HG03469 (cell line): Measurements from ENCODE around the gene IER5.

Experiments used
- ATAC-seq: cut with Tn5 transposase; IDR thresholded peaks from one replicate; pipeline ENCODE4 v1.9.1; 2021; ENCODE audit warnings: mild to moderate bottlenecking, moderate library complexity, moderate number of reproducible peaks; ENCODE audit not compliant: unreplicated experiment

IER5 gene

GRCh38 chr1:181095763-181096184 is 7.3 kb downstream of the IER5 start:
- no peak for ATAC-seq

GRCh38 chr1:181097242-181097641 is 8.7 kb downstream of the IER5 start:
- ATAC-seq, result no peak

- ATAC-seq, result peak; percentile 60
Observed at GRCh38 chr1:181099152-181100014, 10.9 kb downstream of the IER5 start.

GRCh38 chr1:181100015-181100905 is 11.8 kb downstream of the IER5 start:
- ATAC-seq, result no peak

- no peak for ATAC-seq
Observed at GRCh38 chr1:181100934-181101333, 12.4 kb downstream of the IER5 start.

- no peak for ATAC-seq
Observed at GRCh38 chr1:181101581-181102226, 13.2 kb downstream of the IER5 start.

- no peak for ATAC-seq
Observed at GRCh38 chr1:181102841-181103240, 14.3 kb downstream of the IER5 start.

GRCh38 chr1:181103399-181103798 is 14.9 kb downstream of the IER5 start:
- ATAC-seq, result no peak

GRCh38 chr1:181104042-181104789 is 15.7 kb downstream of the IER5 start:
- no peak for ATAC-seq

GRCh38 chr1:181104790-181105133 is 16.3 kb downstream of the IER5 start:
- ATAC-seq, result no peak

- ATAC-seq, result peak; percentile 47
Observed at GRCh38 chr1:181105134-181106021, 16.9 kb downstream of the IER5 start.

- ATAC-seq, result no peak
Observed at GRCh38 chr1:181106022-181106312, 17.5 kb downstream of the IER5 start.

GRCh38 chr1:181106479-181106878 is 18.0 kb downstream of the IER5 start:
- no peak for ATAC-seq

GRCh38 chr1:181107711-181108110 is 19.2 kb downstream of the IER5 start:
- ATAC-seq, result no peak

GRCh38 chr1:181108304-181108867 is 19.9 kb downstream of the IER5 start:
- no peak for ATAC-seq

GRCh38 chr1:181110013-181110412 is 21.5 kb downstream of the IER5 start:
- no peak for ATAC-seq

- no peak for ATAC-seq
Observed at GRCh38 chr1:181111559-181111958, 23.1 kb downstream of the IER5 start.

- ATAC-seq, result no peak
Observed at GRCh38 chr1:181112071-181112929, 23.8 kb downstream of the IER5 start.
